Measurements from ENCODE around the gene VSIG10. TPM values are rescaled to one million over a fixed set of nuclear protein-coding genes. Genes with fewer than 3 reads are reported as not detected.

The VSIG10 gene
- total RNA-seq, 3 donors from 2014 or later (not counting 1 experiment from before 2014, with no cell fraction given): 0.56 to 2.2 (median 0.75) TPM

GRCh38 chr12:118064608-118065007 is 39.2 kb downstream of the VSIG10 start:
- H3K27ac Mint-ChIP-seq: no peak overlapping the region
- ATAC-seq: peak in 2 of 3 donors; percentile 16 to 32

GRCh38 chr12:118063576-118064391 is 40.0 kb downstream of the VSIG10 start:
- no peak for TF ChIP-seq CTCF (IDR thresholded peaks at IDR 0.05)
- no peak overlapping the region for H3K27ac Mint-ChIP-seq
- WGBS (ENCODE audit: insufficient coverage): 87% methylated on average over 4 of the region's 4 CpGs
- intact Hi-C loops (cut with micrococcal nuclease): loop anchor here (5.0 kb wide), 1 partner anchor 59 kb away; no protein-coding TSS in a partner anchor
- H3K27me3 Mint-ChIP-seq (ENCODE audit: low read depth in 2 of 2): peaks cover 18 to 39% of the 10 kb centered on the region in 2 donors
- DNase-seq: no peak
- Histone ChIP-seq H3K27ac (ENCODE audit: low read length) (no peak overlapping the region), H3K9me3 (ENCODE audit: control insufficient read depth, insufficient read depth, low read length) (no peaks in the 10 kb centered on the region), H3K36me3 (ENCODE audit: control insufficient read depth, insufficient read depth, low read length) (no peaks in the 10 kb centered on the region), H3K4me1 (ENCODE audit: control insufficient read depth, insufficient read depth, low read length) (peaks cover 28% of the 10 kb centered on the region), H3K27me3 (ENCODE audit: control insufficient read depth, insufficient read depth, low read length) (no peaks in the 10 kb centered on the region), H3K4me3 (ENCODE audit: low read length) (no peak overlapping the region)
- no peak for ATAC-seq
- no peaks in the 10 kb centered on the region for H3K9me3 Mint-ChIP-seq
- H3K4me1 Mint-ChIP-seq: peaks cover 37 to 47% of the 10 kb centered on the region in 2 donors
- H3K4me3 Mint-ChIP-seq: peak overlapping the region; percentile 42
- no peaks in the 10 kb centered on the region for H3K36me3 Mint-ChIP-seq

More at GRCh38 chr12:118064608-118065007, 39.2 kb downstream of the VSIG10 start:
- Mint-ChIP-seq H3K27me3 (ENCODE audit: low read depth in 2 of 2) (peaks cover 18 to 43% of the 10 kb centered on the region in 2 donors), H3K9me3 (no peaks in the 10 kb centered on the region), H3K36me3 (no peaks in the 10 kb centered on the region), H3K4me3 (peak overlapping the region; percentile 45), H3K4me1 (peaks cover 29 to 39% of the 10 kb centered on the region in 2 donors)
- 19% methylated on average over 2 of the region's 2 CpGs for WGBS (ENCODE audit: insufficient coverage)
- peaks cover 24% of the 10 kb centered on the region for H3K4me1 ChIP-seq (ENCODE audit: control insufficient read depth, insufficient read depth, low read length)
- intact Hi-C loops (cut with micrococcal nuclease): loop anchor here (5.0 kb wide), 1 partner anchor 58 kb away; no protein-coding TSS in a partner anchor
- no peaks in the 10 kb centered on the region for H3K27me3 ChIP-seq (ENCODE audit: control insufficient read depth, insufficient read depth, low read length)
- TF ChIP-seq CTCF (IDR thresholded peaks at IDR 0.05): no peak
- H3K27ac ChIP-seq (ENCODE audit: low read length): no peak overlapping the region
- no peak overlapping the region for H3K4me3 ChIP-seq (ENCODE audit: low read length)
- no peaks in the 10 kb centered on the region for H3K36me3 ChIP-seq (ENCODE audit: control insufficient read depth, insufficient read depth, low read length)
- DNase-seq: peak in 1 of 2 donors; percentile 55
- no peaks in the 10 kb centered on the region for H3K9me3 ChIP-seq (ENCODE audit: control insufficient read depth, insufficient read depth, low read length)

- intact Hi-C loops (cut with micrococcal nuclease): loop anchor here (1.0 to 5.0 kb wide), 2 partner anchors 46 to 60 kb away; partner anchors contain the start of gene RFC5
- ATAC-seq (no peak), DNase-seq (peak in 1 of 2 donors; percentile 44)
- Histone ChIP-seq H3K27me3 (ENCODE audit: control insufficient read depth, insufficient read depth, low read length) (no peaks in the 10 kb centered on the region), H3K9me3 (ENCODE audit: control insufficient read depth, insufficient read depth, low read length) (no peaks in the 10 kb centered on the region), H3K36me3 (ENCODE audit: control insufficient read depth, insufficient read depth, low read length) (no peaks in the 10 kb centered on the region), H3K4me3 (ENCODE audit: low read length) (peak overlapping the region; percentile 95), H3K27ac (ENCODE audit: low read length) (peak overlapping the region; percentile 92), H3K4me1 (ENCODE audit: control insufficient read depth, insufficient read depth, low read length) (peaks cover 33% of the 10 kb centered on the region)
- Mint-ChIP-seq H3K9me3 (no peaks in the 10 kb centered on the region), H3K4me3 (peak overlapping the region; percentile 88), H3K36me3 (no peaks in the 10 kb centered on the region), H3K27me3 (ENCODE audit: low read depth in 2 of 2) (peaks cover 12 to 28% of the 10 kb centered on the region in 2 donors), H3K27ac (peak overlapping the region; percentile 93 to 95), H3K4me1 (peaks cover 43 to 52% of the 10 kb centered on the region in 2 donors)
- WGBS (ENCODE audit: insufficient coverage): 2% methylated on average over 44 of the region's 44 CpGs
- TF ChIP-seq CTCF (IDR thresholded peaks at IDR 0.05): no peak
Measured at GRCh38 chr12:118061873-118062843, 41.7 kb downstream of the VSIG10 start.
